OCI-M1 (cell line): ENCODE results near the gene ADGRG7.
A peak's percentile ranks its signal among the peaks of the same experiment; 100 is the strongest.
"Not testable (repeated sequence)": the region's sequence is repeated elsewhere in the genome, so short reads cannot be mapped to it uniquely, and the experiment has no call there.

ENCODE experiments used
- DNase-seq: peaks from one replicate; lab custom pipeline; 2025; lab: John Stamatoyannopoulos, UW

Gene ADGRG7

GRCh38 chr3:100647657-100648056 lies 38.3 kb downstream of the ADGRG7 start:
- DNase-seq, result no peak

GRCh38 chr3:100650651-100651619 lies 41.5 kb downstream of the ADGRG7 start:
- DNase-seq, result peak; percentile 86

DNA sequence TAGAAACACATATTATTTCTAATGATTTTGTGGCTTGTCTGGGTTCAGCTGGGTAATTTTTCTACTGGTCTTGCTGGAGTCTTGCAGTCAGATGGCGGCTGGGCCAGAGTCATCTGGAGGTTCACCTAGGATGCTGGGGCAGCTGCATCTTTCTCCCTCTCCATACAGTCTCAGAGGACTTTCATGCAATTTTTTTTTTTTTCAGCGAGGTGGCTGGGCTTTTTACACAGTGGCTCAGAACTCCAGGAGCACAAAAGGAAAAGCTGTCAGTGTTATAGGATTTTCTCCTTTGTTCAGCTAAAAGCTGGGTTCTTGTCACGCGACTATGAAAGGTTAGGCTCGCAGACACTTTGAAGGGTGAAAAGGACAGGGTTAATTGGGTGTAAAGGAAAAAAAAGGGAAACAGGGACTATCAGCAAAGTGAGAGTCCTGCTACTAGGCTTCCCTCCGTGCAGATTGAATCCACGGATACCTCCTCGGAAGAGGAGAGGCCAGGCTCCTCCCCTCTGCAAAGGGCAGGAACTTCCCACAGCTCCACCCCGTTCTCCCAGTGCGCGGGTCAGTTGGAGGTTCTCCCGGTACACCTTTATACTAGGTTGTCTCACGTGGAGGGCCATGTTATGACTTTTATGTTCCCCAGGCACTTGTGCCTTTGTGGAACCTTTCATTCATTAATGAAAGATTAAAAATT lies 44.3 kb downstream of the ADGRG7 start:
- no peak for DNase-seq

DNA sequence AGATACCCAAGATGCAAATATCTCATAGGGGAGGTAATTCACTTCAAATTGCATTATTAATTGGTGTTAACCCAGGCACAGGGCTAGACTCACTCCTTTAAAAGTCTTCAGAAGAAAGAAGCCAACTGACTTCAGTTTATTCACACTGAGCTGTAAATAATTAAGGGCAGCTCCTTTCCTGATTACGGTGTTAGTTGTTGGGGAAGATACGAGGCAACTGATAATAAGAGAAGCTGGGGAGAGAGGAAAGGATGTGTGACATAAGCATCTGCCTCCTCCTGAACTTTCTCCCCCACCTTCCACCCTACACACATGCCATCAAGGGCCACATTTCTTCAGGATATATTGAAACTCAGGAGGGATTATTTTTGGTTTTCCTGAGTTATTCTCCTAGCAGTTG lies 47.5 kb downstream of the ADGRG7 start:
- no peak for DNase-seq

DNA sequence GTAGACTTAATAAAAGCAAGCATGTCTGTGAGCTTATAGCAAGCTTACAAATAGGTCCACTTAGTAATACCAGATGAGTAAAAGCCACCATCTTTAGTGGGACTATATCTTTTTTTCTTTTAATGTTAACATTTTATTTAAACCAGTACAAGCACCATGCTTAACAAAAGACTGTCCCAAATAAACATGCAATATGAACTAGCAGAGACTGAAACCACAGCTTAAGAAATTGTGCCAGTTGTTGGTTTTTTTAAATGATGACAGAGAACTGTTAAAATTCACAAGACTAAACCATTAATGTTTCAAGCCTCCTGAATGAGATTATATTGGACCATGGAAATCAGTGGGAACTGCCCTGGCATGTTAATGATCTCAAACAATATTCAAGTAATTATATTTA lies 51.9 kb downstream of the ADGRG7 start:
- not testable (repeated sequence) for DNase-seq

DNA sequence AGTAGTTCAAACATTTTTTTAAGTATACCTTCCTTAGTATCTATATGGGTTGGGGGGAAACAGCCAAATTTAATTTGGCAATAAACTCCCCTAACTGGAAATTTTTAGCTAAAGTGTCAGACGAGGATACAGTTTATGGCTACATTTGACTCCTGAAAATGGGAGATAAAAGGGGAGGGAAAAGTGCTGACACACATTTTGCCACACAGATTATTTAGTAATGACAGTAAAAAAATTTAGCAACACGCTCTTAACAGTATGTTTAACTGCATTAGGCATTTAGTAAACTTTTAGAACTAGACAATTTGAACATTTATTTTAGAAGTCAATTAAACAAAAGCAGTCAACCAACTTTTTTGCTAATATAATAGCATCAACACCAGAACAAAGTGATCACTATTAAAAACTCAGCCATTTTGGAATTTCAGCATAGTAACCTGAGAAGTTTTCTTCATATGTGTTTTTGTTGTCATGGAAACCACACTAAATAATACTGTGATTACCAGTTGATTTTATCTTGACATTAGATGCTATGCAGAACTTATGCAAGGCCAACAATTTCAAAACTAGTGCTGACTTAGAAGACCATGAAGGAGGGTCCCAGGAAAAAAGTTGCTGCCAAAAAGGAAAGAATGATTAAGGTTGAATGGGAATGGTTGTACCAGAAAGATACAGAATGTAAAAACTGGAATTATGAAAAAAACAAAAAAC lies 52.9 kb downstream of the ADGRG7 start:
- DNase-seq, result peak; percentile 21

DNA sequence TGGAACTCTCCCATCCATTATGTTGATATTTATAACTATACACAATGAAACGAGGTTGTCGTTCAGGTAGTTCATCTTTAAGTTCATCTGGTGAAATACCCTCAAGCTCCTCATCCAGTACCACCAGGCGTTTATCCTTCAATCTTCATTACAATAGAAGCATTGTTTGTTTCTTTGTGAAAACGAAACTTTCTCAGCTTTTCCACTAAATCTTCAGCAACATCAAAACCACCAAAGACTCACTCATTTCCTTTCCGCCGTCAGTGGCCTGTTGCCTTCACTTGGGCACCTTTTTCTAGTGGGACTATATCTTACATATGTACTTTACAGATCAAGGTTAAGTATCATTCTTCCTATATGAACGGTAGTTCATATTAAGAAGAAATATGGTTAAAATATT lies 55.8 kb downstream of the ADGRG7 start:
- DNase-seq, result peak; percentile 50

- peak; percentile 31 for DNase-seq
These were observed 57.3 kb downstream of the ADGRG7 start for GRCh38 chr3:100666699-100667098.

DNA sequence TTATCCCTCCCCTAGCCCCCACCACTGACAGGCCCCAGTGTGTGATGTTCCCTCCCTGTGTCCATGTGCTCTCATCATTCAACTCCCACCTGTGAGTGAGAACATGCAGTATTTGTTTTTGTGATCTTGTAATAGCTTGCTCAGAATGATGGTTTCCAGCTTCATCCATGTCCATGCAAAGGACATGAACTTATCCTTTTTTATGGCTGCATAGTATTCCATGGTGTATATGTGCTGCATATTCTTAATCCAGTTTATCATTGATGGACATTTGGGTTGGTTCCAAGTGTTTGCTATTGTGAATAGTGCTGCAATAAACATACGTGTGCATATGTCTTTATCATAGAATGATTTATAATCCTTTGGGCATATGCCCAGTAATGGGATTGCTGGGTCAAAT lies 57.9 kb downstream of the ADGRG7 start:
- not testable (repeated sequence) for DNase-seq

DNA sequence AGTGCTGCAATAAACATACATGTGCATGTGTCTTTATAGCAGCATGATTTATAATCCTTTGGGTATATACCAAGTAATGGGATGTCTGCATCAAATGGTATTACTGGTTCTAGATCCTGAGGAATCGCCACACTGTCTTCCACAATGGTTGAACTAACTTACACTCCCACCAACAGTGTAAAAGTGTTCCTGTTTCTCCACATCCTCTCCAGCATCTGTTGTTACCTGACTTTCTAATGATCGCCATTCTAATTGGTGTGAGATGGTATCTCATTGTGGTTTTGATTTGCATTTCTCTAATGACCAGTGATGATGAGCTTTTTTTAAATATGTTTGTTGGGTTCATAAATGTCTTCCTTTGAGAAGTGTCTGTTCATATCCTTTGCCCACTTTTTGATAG lies 61.6 kb downstream of the ADGRG7 start:
- DNase-seq, result not testable (repeated sequence)

DNA sequence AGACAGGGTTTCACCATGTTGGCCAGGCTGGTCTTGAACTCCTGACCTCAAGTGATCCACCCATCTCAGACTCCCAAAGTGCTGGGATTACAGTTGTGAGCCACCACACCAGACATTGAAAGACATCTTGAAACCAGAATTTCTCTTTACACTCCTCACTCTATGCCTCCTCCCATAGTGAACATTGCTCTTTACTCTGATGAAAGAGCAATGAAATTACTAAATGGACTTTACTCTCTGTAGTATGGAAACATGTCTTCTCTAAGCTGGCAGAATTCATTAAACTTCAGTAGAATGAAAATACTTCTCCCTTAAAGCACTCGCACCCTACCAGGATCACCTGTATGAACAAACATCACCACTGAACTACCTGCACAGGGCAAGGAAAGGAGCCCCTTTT lies 72.1 kb downstream of the ADGRG7 start:
- no peak for DNase-seq

GRCh38 chr3:100682056-100682853 lies 72.9 kb downstream of the ADGRG7 start:
- no peak for DNase-seq

GRCh38 chr3:100682854-100683760 lies 73.7 kb downstream of the ADGRG7 start:
- DNase-seq, result no peak

DNA sequence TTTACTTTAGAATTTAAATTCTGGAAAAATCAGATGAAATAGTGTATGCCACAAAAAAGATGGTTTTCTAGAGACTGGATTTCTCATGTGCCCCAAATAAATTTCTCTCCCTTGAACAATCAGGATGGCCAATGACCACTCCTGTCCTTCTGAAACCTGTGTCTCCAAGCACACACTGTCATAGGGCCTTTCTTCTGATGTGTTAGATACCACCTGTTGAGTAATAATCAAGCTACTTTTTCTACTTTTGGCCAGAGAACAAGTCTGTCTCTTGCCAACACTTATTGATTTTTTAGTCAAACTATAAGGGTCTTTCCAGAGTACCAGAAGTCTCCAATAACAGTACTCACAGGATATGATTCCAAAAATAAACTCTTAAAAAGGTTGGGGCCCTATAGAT lies 83.8 kb downstream of the ADGRG7 start:
- DNase-seq, result no peak

DNA sequence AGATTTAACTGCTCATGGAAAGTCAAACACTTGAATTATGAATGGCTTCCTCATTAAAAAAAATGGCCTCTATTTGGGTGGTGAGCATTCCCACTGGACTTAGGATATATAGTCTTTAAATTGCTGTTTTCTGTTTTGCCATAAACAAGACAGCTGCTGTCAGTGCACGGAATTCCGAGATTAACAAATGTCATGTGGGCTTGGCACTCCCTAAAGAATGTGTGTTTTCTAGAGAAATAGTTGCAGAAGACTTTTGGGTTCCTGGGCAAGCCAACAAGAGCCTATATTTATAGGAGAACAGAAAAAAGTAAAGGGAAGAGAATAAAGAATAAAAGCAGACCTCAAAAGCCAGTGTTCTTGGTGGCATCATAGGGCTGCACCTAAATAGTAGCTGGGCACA lies 86.3 kb downstream of the ADGRG7 start:
- DNase-seq, result no peak

- no peak for DNase-seq
These were observed 86.8 kb downstream of the ADGRG7 start for GRCh38 chr3:100696161-100696560.

DNA sequence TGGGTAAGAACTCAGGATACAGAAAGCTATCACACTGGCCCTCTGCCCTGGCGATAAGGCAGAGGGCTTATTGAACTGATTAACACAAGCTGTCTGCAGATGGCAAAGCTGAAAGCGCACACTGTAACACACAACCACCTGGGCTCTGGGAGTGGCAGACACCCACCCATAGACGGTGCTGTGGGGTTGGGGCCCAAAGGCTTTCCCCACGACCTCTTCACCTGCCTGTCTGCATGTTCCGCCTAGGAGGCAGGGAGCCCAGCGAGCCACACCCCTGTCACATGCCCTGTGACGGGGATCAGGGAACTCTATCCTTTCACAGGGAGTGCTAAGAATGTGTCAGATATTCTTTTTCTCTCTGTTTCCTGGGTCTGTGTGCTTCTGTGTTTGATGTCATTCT lies 87.8 kb downstream of the ADGRG7 start:
- no peak for DNase-seq

DNA sequence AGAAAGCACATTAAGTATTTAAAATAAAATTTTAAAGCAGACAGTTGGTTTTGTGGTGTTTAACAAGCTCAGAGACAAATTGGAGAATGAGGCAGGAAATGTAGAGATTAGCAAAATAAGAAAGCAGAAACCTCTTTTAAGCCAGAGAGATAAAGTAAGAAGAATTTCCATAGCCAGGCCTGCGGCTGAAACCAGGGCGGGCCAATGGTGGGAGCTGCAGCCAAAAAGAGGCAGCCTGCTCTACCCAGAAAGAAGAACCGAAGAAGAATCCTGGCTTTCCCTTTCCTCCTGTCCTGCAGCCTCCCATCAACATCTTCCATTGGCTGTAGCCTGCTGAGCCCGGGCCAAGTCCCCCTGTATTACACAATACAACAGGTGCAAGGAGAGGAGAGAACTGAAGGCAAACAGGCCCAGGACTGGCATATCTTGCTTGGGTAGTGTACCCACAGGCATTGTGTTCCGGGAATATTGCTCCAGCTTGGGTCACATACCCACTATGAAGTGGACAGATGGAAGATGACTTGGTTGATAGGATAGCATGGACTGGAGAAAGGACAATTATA lies 88.4 kb downstream of the ADGRG7 start:
- DNase-seq, result no peak

- peak; percentile 34 for DNase-seq
These were observed 89.3 kb downstream of the ADGRG7 start for GRCh38 chr3:100698736-100699135.

DNA sequence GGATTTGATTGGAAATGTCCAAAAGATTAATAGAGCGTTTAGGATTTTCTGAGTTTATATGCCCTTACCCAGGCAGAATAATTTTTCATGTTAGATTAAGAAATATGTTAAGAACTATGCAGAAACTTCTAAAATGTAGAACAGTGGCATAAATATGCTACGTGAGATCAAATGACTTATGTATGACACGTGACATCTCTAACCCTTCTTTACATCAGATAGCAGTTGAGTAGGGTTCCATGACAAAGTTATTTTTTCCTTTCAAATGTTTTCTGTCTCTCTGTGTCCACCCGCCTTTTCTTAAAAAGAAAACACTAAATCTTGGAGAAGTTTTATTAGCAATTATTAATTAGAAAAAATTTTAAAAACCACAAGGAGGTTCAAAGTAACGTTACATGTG lies 91.3 kb downstream of the ADGRG7 start:
- DNase-seq, result no peak
